Neural cell (in vitro differentiated cells): ENCODE data around the gene CD58. TPM values are rescaled to one million over a fixed set of nuclear protein-coding genes. Genes with fewer than 3 reads are reported as not detected.
A peak's percentile ranks its signal among the peaks of the same experiment; 100 is the strongest.

Source experiments
- H2AFZ ChIP-seq: fragments of 200-600, 300-800 bp; sonication (generic), shearing (Covaris generic); 2 replicates; pipeline ENCODE4 v1.6.0; 2014; ENCODE audit warnings: low read depth, mild to moderate bottlenecking, antibody characterized with exemption, low read length, moderate library complexity
- H3F3A ChIP-seq: fragments of 200-600 bp; shearing (Covaris generic); 2 replicates; pipeline ENCODE4 v1.6.1; 2016; ENCODE audit warnings: mild to moderate bottlenecking, moderate library complexity, mixed read lengths, antibody characterized with exemption, low read length; ENCODE audit not compliant: insufficient read depth, poor library complexity, severe bottlenecking
- H3K27ac ChIP-seq: fragments of 200-600, 300-800 bp; sonication (generic), shearing (Covaris generic); 2 replicates; pipeline ENCODE4 v1.5.1; 2014; ENCODE audit warnings: mild to moderate bottlenecking, low read length, moderate library complexity
- H3K27me3 ChIP-seq: fragments of 300-800, 200-600 bp; sonication (generic), shearing (Covaris generic); 2 replicates; pipeline ENCODE4 v1.6.0; 2014; ENCODE audit warnings: mild to moderate bottlenecking, low read depth, low read length, moderate library complexity; ENCODE audit not compliant: insufficient read depth
- H3K36me3 ChIP-seq: fragments of 300-800, 200-600 bp; sonication (generic), shearing (Covaris generic); 2 replicates; pipeline ENCODE4 v1.5.1; 2014; ENCODE audit warnings: mild to moderate bottlenecking, antibody characterized with exemption, low read length, moderate library complexity; ENCODE audit not compliant: insufficient read depth
- H3K4me2 ChIP-seq: fragments of 300-800, 200-600 bp; sonication (generic), shearing (Covaris generic); 2 replicates; pipeline ENCODE4 v1.6.0; 2014; ENCODE audit warnings: mild to moderate bottlenecking, low read length
- H3K4me3 ChIP-seq: fragments of 300-800, 200-600 bp; sonication (generic), shearing (Covaris generic); 2 replicates; pipeline ENCODE4 v1.5.1; 2014; ENCODE audit warnings: mild to moderate bottlenecking, low read length, moderate library complexity
- H3K79me2 ChIP-seq: fragments of 200-600 bp; shearing (Covaris generic); replicated peaks from 2 replicates; pipeline ENCODE4 v1.6.0; 2014; ENCODE audit warnings: mild to moderate bottlenecking, low read length, moderate library complexity; ENCODE audit not compliant: insufficient read depth
- H3K9ac ChIP-seq: fragments of 300-800, 200-600 bp; sonication (generic), shearing (Covaris generic); 2 replicates; pipeline ENCODE4 v1.6.1; 2016; ENCODE audit warnings: mild to moderate bottlenecking, low read length, mixed read lengths
- H3K9me2 ChIP-seq: fragments of 200-600 bp; shearing (Covaris generic); 2 replicates; pipeline ENCODE4 v1.6.1; 2016; ENCODE audit warnings: mild to moderate bottlenecking, low read length, mixed read lengths; ENCODE audit not compliant: insufficient read depth
- H3K9me3 ChIP-seq: fragments of 200-600, 300-800 bp; sonication (generic), shearing (Covaris generic); 2 replicates; pipeline ENCODE4 v1.6.1; 2016; ENCODE audit warnings: mild to moderate bottlenecking, mixed run types, low read length, moderate library complexity, mixed read lengths
- H4K20me1 ChIP-seq: fragments of 200-600 bp; shearing (Covaris generic); 2 replicates; pipeline ENCODE4 v1.6.1; 2016; ENCODE audit warnings: mild to moderate bottlenecking, mixed run types; ENCODE audit not compliant: insufficient read depth
- CTCF ChIP-seq: fragments of 450-650 bp; IDR thresholded peaks from 2 replicates; pipeline ENCODE4 v1.5.1; 2014; ENCODE audit warnings: antibody characterized with exemption, mild to moderate bottlenecking, moderate library complexity; ENCODE audit not compliant: poor library complexity, severe bottlenecking
- EP300 ChIP-seq: fragments of 450-650 bp; conservative IDR thresholded peaks from 2 replicates; pipeline ENCODE4 v1.6.1; 2014; ENCODE audit warnings: antibody characterized with exemption, mild to moderate bottlenecking, moderate library complexity; ENCODE audit not compliant: poor library complexity, severe bottlenecking
- EZH2 ChIP-seq: fragments of 200-600, 300-800 bp; shearing (Covaris generic), sonication (generic); IDR thresholded peaks from 2 replicates; pipeline ENCODE4 v1.6.1; 2014; ENCODE audit warnings: antibody characterized with exemption, low read length, borderline replicate concordance, mild to moderate bottlenecking; ENCODE audit not compliant: insufficient read depth, poor library complexity, severe bottlenecking
- MXI1 ChIP-seq: fragments of 450-650 bp; conservative IDR thresholded peaks from 2 replicates; pipeline ENCODE4 v1.6.1; 2014; ENCODE audit warnings: antibody characterized with exemption, mild to moderate bottlenecking; ENCODE audit not compliant: poor library complexity, severe bottlenecking
- POLR2AphosphoS5 ChIP-seq: IDR thresholded peaks from 2 replicates; pipeline ENCODE4 v1.6.1; 2012
- RAD21 ChIP-seq: fragments of 450-650 bp; conservative IDR thresholded peaks from 2 replicates; pipeline ENCODE4 v1.6.1; 2014; ENCODE audit warnings: antibody characterized with exemption, mild to moderate bottlenecking, moderate library complexity
- REST ChIP-seq: IDR thresholded peaks from 2 replicates; pipeline ENCODE4 v1.6.1; 2012; ENCODE audit warnings: borderline replicate concordance
- SMC3 ChIP-seq: fragments of 450-650 bp; conservative IDR thresholded peaks from 2 replicates; pipeline ENCODE4 v1.6.1; 2014; ENCODE audit warnings: antibody characterized with exemption, mild to moderate bottlenecking, moderate library complexity; ENCODE audit not compliant: poor library complexity
- TAF1 ChIP-seq: IDR thresholded peaks from 2 replicates; pipeline ENCODE4 v1.6.1; 2012; ENCODE audit warnings: low read depth
- polyA plus RNA-seq: library from polyadenylated mRNA; depleted of rRNA; stranded (reverse); fragments of >200 nt; gene quantifications from 2 replicates; pipeline ENCODE4 v1.2.3, GENCODE V29; 2014

The CD58 gene
- polyA plus RNA-seq, 1 donor from 2014 or later, result 1.8 TPM

DNA sequence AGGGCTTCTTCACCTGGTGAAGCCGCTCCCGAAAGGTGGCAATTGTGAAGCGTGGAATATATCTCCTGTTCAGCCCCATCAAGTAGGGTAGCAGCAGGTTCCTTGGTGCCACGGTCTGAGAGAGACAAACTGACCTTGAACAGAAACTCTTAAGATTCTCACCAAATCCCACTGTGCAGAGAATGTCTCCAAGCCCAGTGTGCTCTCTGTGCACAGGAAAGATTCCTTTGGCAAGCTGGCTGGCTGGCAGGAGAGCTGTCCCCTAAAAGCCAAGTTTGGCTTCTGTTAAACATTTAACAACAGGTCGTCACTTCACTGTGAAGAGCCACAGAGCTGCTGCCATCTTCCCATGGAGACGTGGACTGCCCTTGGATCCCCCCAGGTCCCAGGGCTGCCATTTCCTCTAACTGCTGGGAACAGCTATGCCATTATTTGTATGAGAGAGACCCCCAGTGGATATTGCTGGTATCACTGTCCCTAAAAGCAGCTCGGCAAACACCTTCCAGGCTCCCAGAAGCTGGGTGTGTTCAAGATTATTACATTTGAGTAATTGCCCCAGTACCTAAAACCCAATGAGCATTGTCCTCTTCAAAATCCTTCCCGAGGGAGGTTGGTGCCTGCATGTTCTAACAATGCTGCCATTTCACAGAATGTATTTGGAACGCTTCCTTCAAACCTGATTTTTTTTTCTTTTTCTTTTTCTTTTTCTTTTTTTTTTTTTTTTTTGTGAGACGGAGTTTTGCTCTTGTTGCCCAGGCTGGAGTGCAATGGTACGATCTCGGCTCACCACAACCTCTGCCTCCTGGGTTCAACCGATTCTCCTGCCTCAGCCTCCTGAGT, 71.8 kb downstream of the CD58 start:
- TF ChIP-seq EP300 (peak; percentile 40), CTCF (peak; percentile 99), EZH2 (no peak), POLR2AphosphoS5 (no peak), SMC3 (peak; percentile 100), RAD21 (peak; percentile 100), REST (no peak), TAF1 (no peak), MXI1 (no peak)
- H3K79me2 ChIP-seq, result no peaks in the 10 kb centered on the region
- H3K27me3 ChIP-seq, result no peaks in the 10 kb centered on the region
- no peak overlapping the region for H3K4me2 ChIP-seq
- no peak overlapping the region for H3K4me3 ChIP-seq
- H4K20me1 ChIP-seq, result no peaks in the 10 kb centered on the region
- no peaks in the 10 kb centered on the region for H3K9me3 ChIP-seq
- no peaks in the 10 kb centered on the region for H3F3A ChIP-seq
- H3K36me3 ChIP-seq, result no peaks in the 10 kb centered on the region
- no peaks in the 10 kb centered on the region for H3K9me2 ChIP-seq
- H3K27ac ChIP-seq, result no peak overlapping the region
- H2AFZ ChIP-seq, result no peak overlapping the region
- H3K9ac ChIP-seq, result no peak overlapping the region

- H2AFZ ChIP-seq, result no peak overlapping the region
- no peaks in the 10 kb centered on the region for H3K9me2 ChIP-seq
- no peaks in the 10 kb centered on the region for H3K9me3 ChIP-seq
- H4K20me1 ChIP-seq, result no peaks in the 10 kb centered on the region
- no peak for TF ChIP-seq RAD21
- no peak for TF ChIP-seq REST
- no peak for TF ChIP-seq SMC3
- TF ChIP-seq CTCF, result no peak
- no peak for TF ChIP-seq EP300
- no peak for TF ChIP-seq TAF1
- no peak for TF ChIP-seq EZH2
- no peak for TF ChIP-seq POLR2AphosphoS5
- TF ChIP-seq MXI1, result no peak
- no peaks in the 10 kb centered on the region for H3F3A ChIP-seq
- no peaks in the 10 kb centered on the region for H3K79me2 ChIP-seq
- no peak overlapping the region for H3K4me2 ChIP-seq
- H3K36me3 ChIP-seq, result no peaks in the 10 kb centered on the region
- no peak overlapping the region for H3K27ac ChIP-seq
- no peak overlapping the region for H3K9ac ChIP-seq
- no peaks in the 10 kb centered on the region for H3K27me3 ChIP-seq
- H3K4me3 ChIP-seq, result no peak overlapping the region
These were observed 73.2 kb downstream of the CD58 start for GRCh38 chr1:116497656-116498055.
